Activated naive CD4-positive, alpha-beta T cell treated with anti-CD3 and anti-CD28 coated beads, Interleukin-2, amount 50 U/mL, for 16 hours (primary cell): Measurements from ENCODE around the gene BAHCC1.

Experiments used
- DNase-seq: peaks from one replicate; pipeline ENCODE4 v3.0.0-alpha.2; 2020

Gene BAHCC1

DNA sequence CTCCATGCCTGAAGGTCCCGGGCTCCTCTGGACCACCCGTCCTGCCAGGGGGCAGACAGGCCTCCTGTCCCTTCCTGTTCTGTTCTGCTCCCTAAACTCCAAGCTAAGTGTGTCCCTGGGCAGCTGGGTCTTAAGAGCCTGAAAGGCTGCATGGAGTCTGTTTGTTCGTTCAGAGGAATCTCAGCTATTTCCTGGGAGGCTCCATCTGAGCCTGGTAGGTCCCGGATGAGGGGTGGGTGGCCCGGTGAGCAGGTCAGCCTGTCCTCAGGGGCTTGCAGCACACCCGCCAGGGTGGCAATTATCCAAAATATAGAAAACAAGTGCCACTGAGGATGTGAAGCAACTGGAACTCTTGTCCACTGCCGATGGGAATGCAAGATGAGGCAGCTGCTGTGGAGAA, 104.8 kb downstream of the BAHCC1 start:
- no peak for DNase-seq

DNA sequence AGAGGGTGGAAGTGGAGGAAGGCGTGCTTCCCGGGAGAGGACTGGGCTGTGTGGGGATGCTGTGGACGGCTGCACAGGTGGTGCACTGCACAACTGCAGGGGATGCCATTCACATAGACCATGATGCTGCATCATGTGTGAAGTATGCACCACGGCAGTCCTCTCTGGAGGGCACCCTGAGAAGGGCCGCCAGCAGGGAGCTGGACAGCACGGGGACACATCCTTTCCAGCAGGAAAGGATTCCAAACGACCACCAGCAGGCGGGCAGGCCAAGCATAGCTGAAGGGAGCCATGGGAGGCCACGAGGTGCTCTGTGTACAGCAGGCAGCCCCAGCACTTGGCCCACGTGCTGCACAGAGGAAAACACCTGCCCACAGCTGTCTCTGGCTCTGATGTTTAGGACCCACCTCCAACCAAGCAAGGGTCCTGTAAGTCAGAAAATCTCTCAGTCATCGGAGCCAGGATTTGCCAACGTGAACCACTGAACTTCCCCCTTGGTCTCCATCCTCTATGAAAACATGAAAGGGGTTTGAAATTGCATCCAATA, 107.3 kb downstream of the BAHCC1 start:
- DNase-seq = no peak

DNA sequence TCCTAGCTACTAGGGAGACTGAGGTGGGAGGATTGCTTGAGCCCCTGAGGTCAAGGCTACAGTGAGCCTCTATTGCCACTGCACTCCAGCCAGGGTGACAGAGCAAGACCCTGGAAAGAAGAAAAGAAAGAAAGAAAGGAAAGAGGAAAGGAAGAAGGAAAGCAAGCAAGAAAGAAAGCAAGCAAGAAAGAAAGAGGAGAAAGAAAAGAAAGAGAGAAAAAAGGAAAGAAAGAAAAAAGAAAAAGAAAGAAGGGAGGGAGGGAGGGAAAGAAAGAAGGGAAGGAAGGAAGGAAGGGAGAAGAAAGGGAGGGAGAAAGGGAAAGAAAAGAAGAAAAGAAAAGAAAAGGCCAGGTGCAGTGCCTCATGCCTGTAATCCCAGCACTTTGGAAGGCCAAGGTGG, 108.4 kb downstream of the BAHCC1 start:
- DNase-seq = no peak

DNA sequence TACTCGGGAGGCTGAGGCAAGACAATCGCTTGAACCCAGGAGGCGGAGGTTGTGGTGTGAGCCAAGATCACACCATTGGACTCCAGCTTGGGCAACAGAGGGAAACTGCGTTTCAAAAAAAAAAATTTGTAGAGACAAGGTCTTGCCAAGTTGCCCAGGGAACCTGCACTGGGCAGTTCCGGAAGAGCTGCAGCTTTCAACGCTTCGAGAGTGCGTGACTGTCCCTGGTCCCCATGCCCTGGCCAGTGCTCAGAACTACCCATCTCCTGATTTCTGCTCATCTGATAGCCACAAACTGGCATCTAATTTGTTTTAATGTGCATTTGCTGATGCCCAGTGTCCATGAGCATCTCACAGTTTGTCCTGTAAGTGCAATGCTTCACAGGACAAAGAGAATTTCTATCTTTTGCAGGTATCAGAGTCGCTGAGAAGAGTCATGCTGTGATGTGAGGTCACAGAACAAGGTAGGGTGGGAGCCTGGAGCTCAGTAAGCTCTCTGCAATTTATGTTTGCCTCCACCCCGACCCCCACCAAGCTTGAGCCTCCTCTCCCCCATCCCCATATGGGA, 113.5 kb downstream of the BAHCC1 start:
- DNase-seq = no peak

DNA sequence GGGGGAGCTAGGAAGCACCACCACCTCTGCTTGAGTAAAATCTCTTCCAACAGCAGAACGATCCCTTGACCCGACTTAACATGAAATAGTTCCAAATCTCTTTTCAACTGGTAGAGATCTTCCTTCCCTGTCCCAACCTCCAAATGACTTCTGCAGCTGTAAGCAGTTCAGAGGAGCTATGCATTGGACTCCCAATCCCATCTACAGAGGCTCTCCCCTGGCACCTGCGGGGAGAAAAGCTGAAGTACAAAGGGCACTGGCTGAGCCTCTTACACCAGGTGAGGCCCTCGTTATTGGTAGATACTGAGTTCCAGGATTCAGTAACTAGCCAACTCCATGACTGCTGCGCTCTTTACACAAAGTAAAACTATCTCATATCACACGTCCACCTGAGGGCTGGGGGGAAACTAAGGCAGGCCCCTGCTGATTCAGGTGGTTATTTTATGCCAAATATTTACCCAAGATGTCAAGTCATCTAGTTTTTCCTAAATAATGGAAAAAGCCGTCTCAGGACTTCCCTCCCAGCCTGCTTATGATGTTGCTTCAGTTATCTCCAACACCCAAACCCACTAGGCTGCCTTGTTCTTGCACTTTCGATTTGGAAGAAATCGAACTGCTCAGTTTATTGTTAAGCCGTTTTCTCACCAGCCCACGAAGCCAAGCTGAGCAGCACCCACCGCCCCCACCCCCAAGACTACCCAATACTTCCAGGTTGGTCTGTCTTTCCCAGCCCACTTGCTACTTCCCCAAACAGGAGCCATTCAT, 114.1 kb downstream of the BAHCC1 start:
- DNase-seq = no peak

DNA sequence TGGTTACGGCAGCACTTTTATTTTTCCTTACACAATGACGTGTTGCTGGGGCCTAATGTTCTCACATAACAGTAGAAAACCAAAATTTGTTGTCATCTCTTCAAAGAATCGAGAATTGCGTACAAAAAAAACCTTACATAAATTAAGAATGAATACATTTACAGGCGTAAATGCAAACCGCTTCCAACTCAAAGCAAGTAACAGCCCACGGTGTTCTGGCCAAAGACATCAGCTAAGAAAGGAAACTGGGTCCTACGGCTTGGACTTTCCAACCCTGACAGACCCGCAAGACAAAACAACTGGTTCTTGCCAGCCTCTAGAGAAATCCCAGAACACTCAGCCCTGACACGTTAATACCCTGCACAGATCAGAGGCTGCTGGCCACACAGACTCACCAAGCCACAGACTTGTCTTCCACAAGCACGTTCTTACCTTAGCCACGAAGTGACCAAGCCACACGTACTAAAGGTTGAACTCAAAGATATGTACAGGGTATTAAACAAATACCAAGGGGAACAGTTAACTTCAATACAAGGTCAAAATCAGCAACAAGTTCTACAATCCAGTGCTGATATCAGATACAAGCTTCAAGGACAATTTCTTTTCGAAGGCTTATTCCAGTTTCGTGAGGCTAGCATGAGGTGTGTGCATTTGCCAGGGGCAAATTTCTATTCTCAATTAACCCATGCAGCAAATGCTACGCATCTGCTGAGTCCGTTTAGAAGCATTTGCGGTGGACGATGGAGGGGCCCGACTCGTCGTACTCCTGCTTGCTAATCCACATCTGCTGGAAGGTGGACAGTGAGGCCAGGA, 114.9 kb downstream of the BAHCC1 start:
- no peak for DNase-seq

DNA sequence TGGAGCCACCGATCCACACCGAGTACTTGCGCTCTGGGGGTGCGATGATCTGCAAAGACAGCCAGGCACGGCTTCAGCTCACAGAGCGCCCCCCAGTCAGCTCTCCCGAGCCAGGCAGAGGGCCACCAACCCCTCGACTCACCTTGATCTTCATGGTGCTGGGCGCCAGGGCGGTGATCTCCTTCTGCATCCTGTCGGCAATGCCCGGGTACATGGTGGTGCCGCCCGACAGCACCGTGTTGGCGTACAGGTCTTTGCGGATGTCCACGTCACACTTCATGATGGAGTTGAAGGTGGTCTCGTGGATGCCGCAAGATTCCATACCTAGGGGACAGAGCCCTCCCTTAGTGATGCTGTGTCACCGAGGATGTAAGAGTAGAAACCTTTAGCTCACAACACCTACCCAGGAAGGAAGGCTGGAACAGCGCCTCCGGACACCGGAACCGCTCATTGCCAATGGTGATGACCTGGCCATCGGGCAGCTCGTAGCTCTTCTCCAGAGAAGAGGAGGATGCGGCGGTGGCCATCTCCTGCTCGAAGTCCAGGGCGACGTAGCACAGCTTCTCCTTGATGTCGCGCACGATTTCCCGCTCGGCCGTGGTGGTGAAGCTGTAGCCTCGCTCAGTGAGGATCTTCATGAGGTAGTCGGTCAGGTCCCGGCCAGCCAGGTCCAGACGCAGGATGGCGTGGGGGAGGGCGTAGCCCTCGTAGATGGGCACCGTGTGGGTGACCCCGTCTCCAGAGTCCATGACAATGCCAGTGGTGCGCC, 115.7 kb downstream of the BAHCC1 start:
- no peak for DNase-seq

DNA sequence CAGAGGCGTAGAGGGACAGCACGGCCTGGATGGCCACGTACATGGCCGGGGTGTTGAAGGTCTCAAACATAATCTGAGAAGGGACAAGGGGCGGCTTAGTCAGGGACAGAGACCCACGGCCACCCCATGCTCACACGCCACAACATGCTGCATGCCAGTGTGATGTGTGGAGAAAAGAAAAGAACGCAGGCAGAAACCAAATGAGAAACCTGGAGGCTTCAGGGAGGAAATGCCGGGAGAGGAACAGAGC, 116.2 kb downstream of the BAHCC1 start:
- DNase-seq = no peak

DNA sequence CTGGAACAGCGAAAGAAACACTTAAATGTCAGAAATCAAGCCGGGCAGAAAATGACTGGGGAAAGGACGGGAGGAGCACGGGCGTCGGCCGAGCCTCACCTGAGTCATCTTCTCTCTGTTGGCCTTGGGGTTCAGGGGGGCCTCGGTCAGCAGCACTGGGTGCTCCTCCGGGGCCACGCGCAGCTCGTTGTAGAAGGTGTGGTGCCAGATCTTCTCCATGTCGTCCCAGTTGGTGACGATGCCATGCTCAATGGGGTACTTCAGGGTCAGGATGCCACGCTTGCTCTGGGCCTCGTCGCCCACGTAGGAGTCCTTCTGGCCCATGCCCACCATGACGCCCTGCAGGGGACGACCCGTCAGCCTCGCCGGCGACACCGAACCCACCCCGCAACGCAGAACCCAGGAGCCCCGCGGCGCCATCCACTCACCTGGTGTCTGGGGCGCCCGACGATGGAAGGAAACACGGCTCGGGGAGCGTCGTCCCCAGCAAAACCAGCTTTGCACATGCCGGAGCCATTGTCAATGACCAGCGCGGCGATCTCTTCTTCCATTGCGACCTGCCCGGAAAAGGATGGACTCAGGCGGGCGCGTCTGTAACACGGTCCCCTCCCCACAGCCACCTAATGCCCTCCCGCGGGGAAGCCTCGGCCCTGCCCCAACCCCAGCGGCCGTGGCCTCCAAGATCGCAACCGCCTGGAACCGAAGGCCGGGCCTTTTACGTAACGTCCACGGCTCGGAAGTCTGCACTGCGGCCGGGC, 116.7 kb downstream of the BAHCC1 start:
- DNase-seq = peak; percentile 41

DNA sequence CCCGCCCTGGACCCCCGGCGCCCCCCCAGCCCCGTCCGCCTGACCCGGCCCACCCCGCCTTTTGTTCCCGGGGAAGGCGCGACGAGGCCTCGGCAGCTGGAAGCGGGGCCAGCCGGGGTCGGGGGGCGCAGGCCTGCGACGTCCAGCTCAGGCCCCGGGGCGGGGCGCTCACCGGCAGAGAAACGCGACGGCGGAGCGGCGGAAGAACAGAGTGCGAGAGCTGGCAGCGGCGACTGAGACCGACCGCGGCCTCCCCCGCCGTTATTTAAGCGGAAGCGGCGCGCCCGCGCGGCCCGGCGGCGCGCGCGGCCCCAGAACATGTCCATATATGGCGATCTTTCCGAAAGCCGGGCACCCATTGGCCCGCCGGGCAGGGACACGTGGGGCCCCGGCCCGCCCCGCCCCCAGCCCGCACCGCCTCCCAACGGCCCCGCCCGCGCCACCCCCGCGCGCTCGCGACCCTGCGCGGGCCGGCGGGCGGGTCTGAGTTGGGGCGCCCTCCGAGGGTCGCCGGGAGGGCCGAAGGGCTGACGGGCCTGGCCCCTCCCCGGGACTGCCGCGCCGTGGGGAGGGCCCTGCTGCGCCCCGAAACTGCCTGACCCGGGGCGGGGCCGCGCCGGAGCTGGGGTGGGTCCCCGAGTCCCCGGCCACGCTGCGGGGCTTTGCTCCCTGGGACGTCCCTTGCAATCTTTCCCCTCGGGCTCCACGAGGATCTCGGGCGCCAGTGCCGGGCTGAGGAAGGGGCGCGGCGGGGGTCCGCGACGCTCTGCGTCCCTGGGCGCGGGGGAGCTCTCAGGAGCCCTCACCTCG, 117.5 kb downstream of the BAHCC1 start, which contains the start of gene ACTG1:
Gene ACTG1 (minus strand): TSS at position 238 of the 810 bp plus-strand sequence. CDS start 445 bp downstream, outside the sequence.
- peak; percentile 91 for DNase-seq

DNA sequence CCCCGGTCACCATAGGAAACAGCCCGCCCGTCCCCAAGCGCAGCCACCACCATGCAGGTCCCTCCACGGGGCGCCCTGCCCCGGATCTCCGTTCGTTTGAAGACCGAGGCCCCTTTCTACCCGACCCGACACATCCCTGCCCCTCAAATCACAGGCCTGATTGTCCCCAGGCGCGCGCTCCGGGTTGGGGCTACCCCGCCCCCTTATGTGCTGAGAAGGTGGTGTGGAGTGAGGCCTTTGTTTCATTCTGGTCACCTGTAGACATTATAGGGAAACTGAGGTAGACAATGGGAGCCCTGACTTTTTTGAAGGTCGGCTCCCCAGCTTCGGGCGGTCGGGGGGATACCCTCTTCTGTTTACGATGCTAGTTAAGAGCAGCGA, 118.1 kb downstream of the BAHCC1 start:
- peak; percentile 67 for DNase-seq

DNA sequence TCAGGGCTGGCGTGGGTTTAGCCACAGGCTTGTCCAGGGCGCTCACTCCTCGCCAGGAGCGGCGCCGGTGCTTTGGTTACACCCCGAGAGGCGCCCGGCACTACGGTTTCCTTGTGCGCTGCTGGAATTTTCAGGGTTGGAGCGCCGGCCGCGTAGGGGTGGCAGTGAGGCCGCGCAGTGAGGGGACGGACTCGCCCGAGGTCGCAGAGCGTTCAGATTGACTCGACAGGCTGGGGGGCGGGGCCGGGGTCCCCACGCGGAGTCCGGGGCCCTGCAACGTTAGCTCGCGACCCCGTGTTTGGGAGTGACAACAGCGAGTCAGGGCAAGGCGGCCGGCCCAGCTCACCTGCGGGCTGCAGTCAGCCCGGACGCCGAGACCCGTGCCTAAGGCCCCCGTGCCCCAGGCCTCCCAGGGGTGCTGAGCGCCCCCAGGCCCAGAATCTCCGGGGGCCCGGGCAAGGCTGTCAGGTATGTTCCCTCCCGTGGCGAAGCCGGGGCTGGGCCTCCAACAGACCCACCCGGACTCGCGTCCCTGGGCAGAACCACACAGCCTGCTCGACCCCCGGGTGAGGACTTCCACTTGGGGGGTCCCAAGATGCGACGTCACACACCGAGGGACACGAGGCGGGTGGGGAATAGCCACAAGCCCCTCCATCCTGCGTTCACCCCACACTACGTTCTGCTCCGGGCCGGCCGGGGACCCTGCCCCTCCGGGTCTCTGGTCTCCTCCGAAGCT, 118.7 kb downstream of the BAHCC1 start:
- DNase-seq = peak; percentile 52

DNA sequence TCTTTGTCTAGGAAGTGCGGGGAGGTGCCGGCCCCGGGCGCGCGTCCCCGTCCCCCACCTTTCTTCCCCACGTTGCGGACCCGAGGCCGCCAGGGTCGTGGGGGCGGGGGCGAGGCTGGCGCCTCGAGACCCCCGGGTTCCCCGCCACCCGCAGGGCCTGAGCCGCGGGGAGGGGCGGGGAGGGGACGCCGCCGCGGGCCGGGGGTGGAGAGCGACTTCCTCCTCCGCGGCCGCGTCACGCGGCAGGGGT, 119.2 kb downstream of the BAHCC1 start:
- DNase-seq = no peak

DNA sequence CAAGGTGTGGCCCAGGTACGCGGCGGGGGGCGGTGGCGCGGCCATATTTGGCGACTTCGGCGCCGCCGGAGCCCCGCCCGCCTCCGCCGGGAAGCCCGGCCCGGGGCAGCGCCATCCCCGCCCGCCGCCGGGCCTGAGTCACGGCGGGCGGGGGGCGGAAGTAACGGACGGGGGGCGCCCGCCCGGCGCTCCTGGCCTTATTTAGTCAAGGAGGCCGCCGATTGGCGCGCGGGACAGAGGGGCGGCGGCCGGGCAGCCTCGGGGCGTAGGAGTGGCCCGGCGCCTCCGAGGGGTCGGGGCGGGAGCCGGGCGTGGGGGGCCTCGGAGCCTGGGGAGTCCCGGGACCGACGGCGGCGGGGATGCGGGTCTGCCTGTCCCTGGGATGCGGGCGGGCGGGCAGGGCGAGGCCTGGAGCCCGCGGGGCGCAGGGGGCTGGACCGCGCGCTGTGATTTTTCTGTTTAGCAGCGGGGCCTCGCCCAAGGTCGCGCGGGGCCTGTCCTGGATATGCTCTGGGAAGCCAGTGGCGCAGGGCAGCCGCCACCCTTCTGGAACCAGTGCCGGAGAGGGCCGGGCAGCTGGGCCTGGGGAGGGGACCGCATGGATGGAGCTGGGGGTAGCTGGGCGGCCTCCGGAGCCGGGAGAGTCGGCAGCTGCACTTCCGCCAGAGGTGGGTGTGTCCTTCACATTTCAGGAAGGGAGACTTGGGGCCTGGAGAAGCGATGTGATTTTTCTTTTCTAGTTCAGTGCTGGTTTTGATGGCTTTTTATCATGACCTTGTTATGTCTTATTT, 119.7 kb downstream of the BAHCC1 start:
- peak; percentile 71 for DNase-seq

DNA sequence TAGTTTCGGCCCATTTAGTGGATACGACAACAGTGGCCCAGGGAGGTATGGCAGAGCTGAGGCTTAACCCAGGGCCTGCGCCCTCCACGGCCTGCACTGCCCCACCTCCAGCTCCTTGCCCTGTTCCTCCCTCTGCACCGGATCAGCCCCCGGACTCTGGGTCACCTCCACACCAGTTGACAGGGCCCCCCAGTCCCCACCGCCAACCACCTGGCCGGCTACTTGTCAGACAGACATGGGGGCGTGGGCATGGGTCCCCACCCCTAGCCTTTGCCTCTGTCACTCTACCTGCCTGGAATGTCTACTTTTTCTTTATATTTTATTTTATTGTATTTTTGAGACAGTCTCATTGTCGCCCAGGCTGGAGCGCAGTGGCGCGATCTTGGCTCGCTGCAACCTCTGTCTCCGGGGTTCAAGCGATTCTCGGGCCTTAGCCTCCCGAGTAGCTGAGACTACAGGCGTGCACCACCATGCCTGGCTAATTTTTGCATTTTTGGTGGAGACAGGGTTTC, 120.3 kb downstream of the BAHCC1 start:
- DNase-seq = no peak
